Ecto neural progenitor cell (in vitro differentiated cells): ENCODE measurements around the gene TCF7L1.

Experiments
- DNase-seq: peaks from one replicate; pipeline ENCODE4 v3.0.0-alpha.2; 2018; ENCODE audit warnings: low spot score

TCF7L1 gene

DNA sequence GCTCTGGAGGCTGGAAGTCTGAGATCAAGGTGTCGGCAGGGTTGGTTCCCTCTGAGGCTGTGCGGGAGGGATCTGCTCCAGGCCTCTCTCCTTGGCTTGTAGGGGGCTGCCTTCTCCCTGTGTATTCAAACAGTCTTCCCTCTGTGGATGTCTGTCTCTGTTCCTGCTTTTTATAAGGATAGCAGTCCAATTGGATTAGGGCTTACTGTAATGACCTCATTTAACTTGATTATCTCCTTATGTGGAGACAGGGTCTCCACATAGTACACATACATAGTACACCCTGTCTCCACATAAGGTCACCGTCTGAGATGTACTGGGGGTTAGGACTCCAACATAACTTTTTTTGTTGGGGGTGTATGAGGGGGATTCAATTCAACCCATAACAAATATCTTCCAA, 30.5 kb downstream of the TCF7L1 start:
- no peak for DNase-seq

GRCh38 chr2:85164145-85164569, 31.0 kb downstream of the TCF7L1 start:
- DNase-seq = no peak

GRCh38 chr2:85165088-85165690, 32.0 kb downstream of the TCF7L1 start:
- no peak for DNase-seq

DNA sequence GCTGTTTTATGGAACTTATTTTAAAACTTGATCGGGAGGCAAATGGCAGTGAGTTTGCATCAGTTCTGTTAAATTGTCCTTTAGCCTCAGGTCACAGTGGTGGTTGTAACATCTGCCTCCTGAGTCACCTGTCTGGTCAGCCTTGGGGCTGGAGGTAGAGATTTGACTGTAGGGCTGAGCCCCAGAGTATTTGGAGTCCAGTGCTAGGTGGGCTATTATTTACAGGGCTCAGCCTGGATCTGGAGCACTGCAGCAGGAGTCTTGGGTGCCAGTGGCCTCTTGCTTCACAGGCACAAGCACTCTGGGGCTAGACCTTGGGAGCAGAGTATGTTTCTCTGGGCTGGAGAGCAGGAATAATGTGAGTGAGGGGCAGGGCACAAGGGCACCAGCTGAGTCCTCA, 32.8 kb downstream of the TCF7L1 start:
- DNase-seq = no peak

GRCh38 chr2:85167479-85167878, 34.3 kb downstream of the TCF7L1 start:
- no peak for DNase-seq

GRCh38 chr2:85168942-85169341, 35.8 kb downstream of the TCF7L1 start:
- no peak for DNase-seq

GRCh38 chr2:85169581-85169980, 36.4 kb downstream of the TCF7L1 start:
- no peak for DNase-seq

DNA sequence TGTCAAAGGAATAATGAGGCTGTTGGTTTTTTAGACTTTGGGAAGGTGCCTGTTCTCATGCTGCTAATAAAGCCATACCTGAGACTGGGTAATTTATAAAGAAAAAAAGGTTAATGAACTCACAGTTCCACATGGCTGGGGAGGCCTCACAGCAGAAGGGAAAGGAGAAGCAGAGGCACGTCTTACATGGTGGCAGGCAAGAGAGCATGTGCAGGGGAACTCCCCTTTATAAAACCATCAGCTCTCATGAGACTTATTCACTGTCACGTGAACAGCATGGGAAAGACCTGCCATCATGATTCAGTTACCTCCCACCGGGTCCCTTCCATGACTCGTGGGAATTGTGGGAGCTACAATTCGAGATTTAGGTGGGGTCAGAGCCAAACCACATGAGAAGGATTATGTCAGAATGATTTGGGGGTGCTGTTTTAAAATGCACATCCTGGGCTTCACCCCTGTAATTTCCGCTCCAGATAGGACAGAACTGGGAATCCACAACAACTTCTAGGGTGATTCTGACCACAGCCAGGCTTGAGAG, 37.8 kb downstream of the TCF7L1 start:
- DNase-seq = no peak

GRCh38 chr2:85171916-85172315, 38.7 kb downstream of the TCF7L1 start:
- no peak for DNase-seq

- DNase-seq = no peak
These were observed 40.7 kb downstream of the TCF7L1 start for GRCh38 chr2:85173909-85174308.

GRCh38 chr2:85174943-85175342, 41.8 kb downstream of the TCF7L1 start:
- no peak for DNase-seq

- no peak for DNase-seq
These were observed 42.4 kb downstream of the TCF7L1 start for GRCh38 chr2:85175369-85176299.

- DNase-seq = no peak
These were observed 44.0 kb downstream of the TCF7L1 start for GRCh38 chr2:85177031-85177824.

GRCh38 chr2:85178154-85178553, 45.0 kb downstream of the TCF7L1 start:
- DNase-seq = no peak

DNA sequence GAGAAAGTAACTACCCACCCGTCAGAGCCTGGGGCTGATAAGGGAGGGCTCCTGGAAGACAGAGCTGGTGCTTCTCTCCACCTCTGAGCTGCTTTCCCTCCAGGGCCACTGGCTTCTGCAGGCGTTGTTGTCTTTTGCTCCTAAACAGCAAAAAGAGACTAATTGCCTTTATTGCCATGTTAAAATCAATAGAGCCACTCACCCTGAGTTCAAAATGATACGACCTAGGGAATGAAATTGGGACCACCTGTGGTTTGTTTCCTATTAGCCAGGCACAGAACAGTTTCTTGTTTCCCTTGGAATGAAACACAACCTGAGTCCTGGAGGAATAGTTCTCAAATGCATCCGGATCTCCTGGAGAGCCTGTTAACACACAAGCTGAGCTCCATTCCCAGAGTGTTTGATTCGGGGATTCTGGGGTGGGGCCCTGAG, 45.8 kb downstream of the TCF7L1 start:
- DNase-seq = no peak

DNA sequence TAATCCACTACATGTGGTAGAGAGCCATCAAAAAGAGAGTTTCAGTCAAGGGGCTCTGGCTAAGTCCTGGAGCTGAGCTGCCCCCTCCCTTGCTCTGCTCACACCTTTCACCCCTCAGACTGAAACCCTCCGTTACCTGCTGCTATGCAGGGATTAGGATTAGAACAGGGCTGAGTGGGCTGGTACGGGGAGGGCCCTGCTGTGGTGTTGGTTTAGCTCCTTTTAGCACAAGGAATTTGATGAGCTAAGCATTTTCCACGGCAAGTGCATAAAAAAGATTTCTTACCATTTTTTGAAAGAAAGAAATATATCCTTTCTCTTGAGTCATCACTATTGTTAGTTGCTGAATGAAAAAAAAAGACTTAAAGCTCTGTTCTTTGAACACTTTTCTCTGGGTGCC, 46.3 kb downstream of the TCF7L1 start:
- no peak for DNase-seq

GRCh38 chr2:85180322-85181133, 47.3 kb downstream of the TCF7L1 start:
- no peak for DNase-seq

DNA sequence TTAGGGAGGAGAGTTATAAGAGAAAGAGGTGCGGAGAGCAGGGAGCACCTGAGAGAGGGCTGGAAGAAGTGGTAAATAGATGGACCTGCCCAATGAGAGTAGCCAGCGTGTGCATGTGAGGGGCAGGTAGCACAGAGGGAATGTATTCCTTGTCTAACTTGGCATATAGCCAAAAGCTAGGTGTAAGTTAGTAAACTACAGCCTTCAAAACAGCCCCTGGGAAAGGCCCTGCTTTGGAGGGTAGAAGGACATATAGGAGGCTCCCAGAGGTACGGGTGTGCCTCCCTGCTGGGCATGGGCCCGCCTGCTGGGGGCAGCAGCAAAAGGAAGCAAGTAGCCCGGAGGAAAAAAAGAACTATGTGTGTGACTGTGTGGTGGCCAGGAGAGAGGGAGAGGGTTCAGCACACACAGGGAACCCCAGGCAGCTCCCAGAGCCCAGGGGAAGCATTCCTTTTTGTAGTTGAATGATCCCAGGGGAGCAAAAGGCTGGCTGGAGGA, 48.0 kb downstream of the TCF7L1 start:
- DNase-seq = no peak

- no peak for DNase-seq
These were observed 48.8 kb downstream of the TCF7L1 start for GRCh38 chr2:85181844-85182456.

DNA sequence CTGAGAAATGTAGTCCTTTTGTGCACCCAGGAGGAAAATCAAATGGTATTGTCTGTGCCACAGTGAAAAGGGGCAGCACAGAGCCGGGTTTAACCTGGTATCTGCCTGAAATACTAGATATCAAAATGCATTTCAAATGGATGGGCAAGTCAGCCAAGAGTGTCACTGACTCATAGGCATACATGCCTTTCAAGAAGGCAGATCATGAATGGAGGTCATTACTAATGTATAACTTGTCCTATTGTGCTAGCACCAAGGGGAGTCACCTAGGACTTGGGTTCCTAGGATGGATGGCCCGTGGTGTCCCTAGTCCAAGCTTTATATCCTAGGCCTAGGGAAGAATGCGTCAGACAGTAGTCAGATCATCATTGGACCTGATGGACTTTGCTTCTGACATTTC, 49.9 kb downstream of the TCF7L1 start:
- no peak for DNase-seq

DNA sequence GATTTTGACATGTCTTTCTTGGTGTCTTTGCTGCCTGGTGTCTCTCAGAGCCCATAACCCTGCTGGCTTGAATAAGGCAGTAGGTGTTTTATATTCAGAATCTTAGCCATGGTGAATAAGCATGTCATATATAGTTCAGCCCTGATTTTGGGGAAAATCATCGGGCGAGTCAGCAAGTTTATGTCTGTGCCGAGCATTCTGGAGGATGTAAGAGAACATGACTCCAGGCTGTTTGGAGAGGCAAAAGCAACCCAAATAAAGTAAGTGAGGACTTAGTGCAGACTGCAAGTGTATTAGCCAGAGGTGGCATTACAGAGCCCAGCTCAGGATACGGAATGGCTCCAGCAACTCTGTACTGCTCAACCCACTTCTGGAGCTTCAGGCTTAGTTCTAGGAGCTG, 50.3 kb downstream of the TCF7L1 start:
- DNase-seq = no peak
